ENCODE measurements around the gene TTC13.
A peak's percentile ranks its signal among the peaks of the same experiment; 100 is the strongest.

The TTC13 gene

GRCh38 chr1:230868736-230869385 is 109.8 kb downstream of the TTC13 start:
- no peak for DNase-seq

- peak; percentile 72 to 81 for DNase-seq
Observed at GRCh38 chr1:230867903-230868735, 110.5 kb downstream of the TTC13 start, which contains the start of gene C1orf198. TSS of gene C1orf198 (minus strand) at chr1:230868521. CDS start at chr1:230868512, 9 bp downstream.

- DNase-seq = no peak
Observed at GRCh38 chr1:230867101-230867902, 111.4 kb downstream of the TTC13 start.

- no peak for DNase-seq
Observed at GRCh38 chr1:230866171-230867070, 112.2 kb downstream of the TTC13 start.

- no peak for DNase-seq
Observed at GRCh38 chr1:230865062-230865817, 113.4 kb downstream of the TTC13 start.

- DNase-seq = no peak
Observed at GRCh38 chr1:230864441-230864840, 114.2 kb downstream of the TTC13 start.

GRCh38 chr1:230863449-230863848 is 115.2 kb downstream of the TTC13 start:
- no peak for DNase-seq

- DNase-seq = no peak
Observed at GRCh38 chr1:230861970-230862595, 116.6 kb downstream of the TTC13 start.

GRCh38 chr1:230861489-230861888 is 117.2 kb downstream of the TTC13 start:
- no peak for DNase-seq

- no peak for DNase-seq
Observed at GRCh38 chr1:230860617-230861384, 117.9 kb downstream of the TTC13 start.

- DNase-seq = no peak
Observed at GRCh38 chr1:230858918-230859729, 119.5 kb downstream of the TTC13 start.

- DNase-seq = no peak
Observed at GRCh38 chr1:230858236-230858820, 120.3 kb downstream of the TTC13 start.

GRCh38 chr1:230857822-230858221 is 120.8 kb downstream of the TTC13 start:
- DNase-seq = no peak

GRCh38 chr1:230857077-230857476 is 121.6 kb downstream of the TTC13 start:
- no peak for DNase-seq
